Gastroesophageal sphincter (tissue), 3 donors: ENCODE data around the gene TATDN2.

Source experiments
- CTCF ChIP-seq, 4 experiments: fragments of 200-600 bp in 2 of 4; fragments of 450-650 bp in 2 of 4; sonication (generic) in 1 of 4; IDR thresholded peaks; one replicate each; pipeline ENCODE4 v1.5.1; 2017 to 2019; ENCODE audit warnings: antibody characterized with exemption in 4 of 4, mild to moderate bottlenecking in 2 of 4, moderate library complexity in 2 of 4
- EP300 ChIP-seq: sonication (generic); formaldehyde crosslinking; IDR thresholded peaks from one replicate; pipeline ENCODE4 v1.6.1; 2017; ENCODE audit warnings: antibody characterized with exemption, mild to moderate bottlenecking
- POLR2A ChIP-seq, 2 donors: fragments of 450-650 bp; IDR thresholded peaks; one replicate each; pipeline ENCODE4 v1.6.1; 2017; ENCODE audit warnings: antibody characterized with exemption in 2 of 2, mild to moderate bottlenecking in 2 of 2, moderate library complexity in 1 of 2
- POLR2AphosphoS5 ChIP-seq: sonication (generic); formaldehyde crosslinking; IDR thresholded peaks from one replicate; pipeline ENCODE4 v1.6.1; 2017; ENCODE audit warnings: antibody characterized with exemption

GRCh38 chr3:10322352-10322710 lies 74.1 kb downstream of the TATDN2 start:
- no peak for TF ChIP-seq CTCF (IDR thresholded peaks at IDR 0.05)
- TF ChIP-seq POLR2AphosphoS5, result no peak
- no peak for TF ChIP-seq POLR2A (IDR thresholded peaks at IDR 0.05)
- no peak for TF ChIP-seq EP300
